Activated CD4-positive, alpha-beta T cell treated with anti-CD3 and anti-CD28 coated beads, Interleukin-10, Interleukin-2, amounts not matched to agents 100 ng/mL and 50 ng/mL, durations not matched to agents 16 hours and 8 hours (primary cell): ENCODE results near the gene VIPR2.
"Not testable (repeated sequence)": the region's sequence is repeated elsewhere in the genome, so short reads cannot be mapped to it uniquely, and the experiment has no call there.

Experiments
- DNase-seq: peaks from one replicate; pipeline ENCODE4 v3.0.0-alpha.2; 2020

VIPR2 gene

DNA sequence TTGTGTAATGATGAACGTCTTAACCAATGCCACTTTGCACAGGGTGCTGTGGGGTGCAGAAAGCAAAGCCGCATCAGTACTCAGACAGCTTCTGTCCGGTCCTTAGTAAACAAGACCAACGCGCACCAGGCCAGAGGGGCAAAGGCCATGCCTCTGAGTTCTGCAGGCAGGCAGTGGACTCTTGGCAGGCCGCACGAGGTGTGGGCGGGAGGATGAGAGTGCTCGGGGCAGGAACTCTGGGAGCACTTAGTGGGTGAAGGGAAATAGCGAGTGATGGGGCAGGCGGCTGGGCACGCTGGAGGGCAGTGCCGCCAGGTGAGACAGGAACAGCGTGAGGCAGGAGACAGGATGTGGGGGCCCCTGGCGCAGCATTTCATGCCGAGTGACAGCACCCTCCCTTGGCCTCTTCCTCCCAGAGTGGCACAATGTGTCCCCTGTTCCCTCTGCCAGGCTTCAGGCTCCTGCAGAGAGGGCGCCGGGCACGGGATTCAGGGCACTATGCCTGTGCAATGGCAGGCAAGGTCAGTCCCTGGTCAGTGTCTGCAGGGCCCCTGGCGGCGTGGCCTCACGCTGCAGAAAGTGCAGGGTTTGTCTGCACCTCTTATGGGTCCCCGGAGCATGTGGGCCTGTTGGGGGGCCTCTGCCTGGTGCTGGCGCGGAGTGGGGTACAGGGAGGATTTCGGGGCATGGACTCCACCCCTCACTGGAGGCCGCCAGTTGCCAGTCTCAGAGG, 60.4 kb downstream of the VIPR2 start:
- DNase-seq = no peak

DNA sequence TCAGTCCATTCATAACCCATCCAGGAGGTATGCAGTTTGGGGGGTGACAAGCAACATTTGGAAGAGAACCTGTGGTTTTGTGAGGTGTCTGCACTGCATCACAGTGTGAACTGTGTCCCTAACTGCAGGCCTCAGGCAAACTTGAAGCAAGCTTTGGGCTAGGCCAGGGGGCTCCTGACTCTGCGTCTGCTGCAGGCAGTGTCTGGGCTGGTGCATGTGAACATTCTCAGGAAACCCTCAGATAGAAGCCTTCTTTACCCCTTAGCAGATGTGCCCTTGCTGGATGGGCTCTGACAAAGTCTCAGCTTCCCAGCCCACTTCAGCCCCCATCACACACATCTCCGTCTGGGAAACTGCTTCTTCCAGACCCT, 61.0 kb downstream of the VIPR2 start:
- no peak for DNase-seq

DNA sequence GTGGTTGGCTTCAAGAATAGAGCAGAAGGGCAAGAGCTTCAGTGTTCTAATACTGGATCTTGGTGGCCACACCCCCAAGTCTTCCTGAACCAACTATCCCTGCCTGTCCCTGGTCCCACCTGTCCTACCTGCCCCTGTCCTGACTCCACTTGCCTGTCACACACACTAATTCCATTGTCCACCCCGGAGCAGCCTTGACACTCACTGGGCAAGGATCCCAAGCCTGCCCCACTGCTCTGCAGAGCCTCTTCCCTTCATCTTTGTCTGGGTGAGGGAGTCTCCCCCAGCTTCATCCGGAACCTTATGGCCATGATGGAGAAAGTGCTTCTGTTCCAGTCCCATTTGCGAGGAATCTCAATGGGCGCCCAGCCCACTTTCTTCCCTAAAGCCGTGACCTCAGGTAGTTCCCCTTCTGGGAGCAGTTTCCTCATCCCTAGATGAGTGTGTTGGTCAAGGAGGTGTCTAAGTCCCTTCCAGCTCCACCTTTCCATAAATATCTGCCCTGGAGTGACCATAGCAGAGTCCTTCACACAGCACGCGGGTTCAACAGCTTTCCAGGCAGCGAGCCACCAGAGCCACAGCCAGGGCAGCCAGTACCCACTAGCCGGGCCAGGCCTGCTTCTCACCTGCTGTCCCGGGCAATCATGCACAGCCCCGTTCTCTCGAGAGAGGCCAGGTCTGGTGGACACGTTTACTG, 61.5 kb downstream of the VIPR2 start:
- DNase-seq = no peak

DNA sequence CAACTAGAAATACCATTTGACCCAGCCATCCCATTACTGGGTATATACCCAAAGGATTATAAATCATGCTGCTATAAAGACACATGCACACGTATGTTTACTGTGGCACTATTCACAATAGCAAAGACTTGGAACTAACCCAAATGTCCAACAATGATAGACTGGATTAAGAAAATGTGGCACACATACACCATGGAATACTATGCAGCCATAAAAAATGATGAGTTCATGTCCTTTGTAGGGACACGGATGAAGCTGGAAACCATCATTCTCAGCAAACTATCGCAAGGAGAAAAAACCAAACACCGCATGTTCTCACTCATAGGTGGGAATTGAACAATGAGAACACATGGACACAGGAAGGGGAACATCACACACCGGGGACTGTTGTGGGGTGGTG, 62.6 kb downstream of the VIPR2 start:
- DNase-seq = not testable (repeated sequence)

DNA sequence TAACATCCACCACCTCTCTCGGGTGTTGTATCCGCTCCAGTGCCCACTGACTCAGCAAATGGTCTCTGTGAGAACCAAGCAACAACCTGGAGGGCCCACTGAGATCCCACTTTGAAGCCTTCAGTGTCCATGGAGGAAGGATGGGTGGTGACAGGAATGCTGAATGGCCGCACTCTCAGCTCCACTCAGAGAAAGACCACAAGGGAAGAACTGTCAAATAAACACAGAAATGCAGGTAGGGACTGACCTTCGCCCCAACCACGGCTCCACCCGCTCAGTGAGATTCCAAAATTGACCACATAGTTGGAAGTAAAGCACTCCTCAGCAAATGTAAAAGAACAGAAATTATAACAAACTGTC, 65.8 kb downstream of the VIPR2 start:
- no peak for DNase-seq

DNA sequence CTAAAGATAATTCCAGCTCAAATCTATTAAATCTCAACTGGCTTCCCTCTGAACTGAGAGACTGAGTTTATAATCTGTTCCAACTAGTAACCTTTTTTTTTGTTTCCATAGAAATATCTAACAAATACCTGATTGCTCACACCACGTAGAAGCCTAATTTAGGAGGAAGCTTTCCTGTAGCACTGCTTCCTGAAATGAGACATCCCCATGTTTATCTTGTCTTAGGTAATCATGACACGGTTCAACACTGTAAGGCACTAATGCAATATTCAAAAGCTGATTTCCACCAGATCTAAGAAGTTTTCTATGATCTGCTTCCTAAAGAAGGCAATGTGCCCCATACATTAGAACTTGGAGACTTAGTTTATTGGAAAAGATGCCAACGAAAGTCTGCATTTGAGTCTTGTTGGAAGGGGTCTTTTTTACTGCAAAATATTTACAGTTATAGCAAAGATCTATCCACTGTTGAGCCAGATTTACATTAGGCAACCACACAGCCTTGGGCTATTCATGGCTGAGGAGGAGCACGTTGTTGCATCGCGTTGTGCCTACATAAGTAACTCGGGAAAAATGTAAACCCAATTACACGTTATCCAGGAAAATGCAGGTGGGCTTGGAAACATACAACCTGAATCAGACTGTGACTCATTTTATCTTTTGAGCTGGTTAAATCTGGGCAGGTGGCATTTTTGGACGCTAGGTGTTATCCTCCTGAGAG, 66.3 kb downstream of the VIPR2 start:
- DNase-seq = no peak

DNA sequence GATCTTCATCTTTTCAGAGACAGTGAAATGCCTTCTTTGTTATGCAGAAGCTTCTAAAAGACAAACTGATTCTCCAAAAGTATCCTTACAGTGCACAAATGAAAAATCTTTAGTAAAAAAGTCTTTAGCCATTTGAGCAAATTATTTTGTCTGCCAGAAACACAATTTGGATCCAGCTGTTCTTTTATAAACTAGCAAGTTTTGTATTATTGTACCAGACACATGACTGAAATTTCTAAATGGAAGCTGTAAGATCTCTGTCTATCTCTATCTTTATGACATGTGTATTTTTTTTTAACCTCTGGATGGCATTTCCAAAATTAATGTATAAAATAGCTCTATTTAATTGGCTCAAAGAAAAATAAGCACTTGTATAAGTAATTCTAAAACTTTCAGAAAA, 68.3 kb downstream of the VIPR2 start:
- DNase-seq = no peak

DNA sequence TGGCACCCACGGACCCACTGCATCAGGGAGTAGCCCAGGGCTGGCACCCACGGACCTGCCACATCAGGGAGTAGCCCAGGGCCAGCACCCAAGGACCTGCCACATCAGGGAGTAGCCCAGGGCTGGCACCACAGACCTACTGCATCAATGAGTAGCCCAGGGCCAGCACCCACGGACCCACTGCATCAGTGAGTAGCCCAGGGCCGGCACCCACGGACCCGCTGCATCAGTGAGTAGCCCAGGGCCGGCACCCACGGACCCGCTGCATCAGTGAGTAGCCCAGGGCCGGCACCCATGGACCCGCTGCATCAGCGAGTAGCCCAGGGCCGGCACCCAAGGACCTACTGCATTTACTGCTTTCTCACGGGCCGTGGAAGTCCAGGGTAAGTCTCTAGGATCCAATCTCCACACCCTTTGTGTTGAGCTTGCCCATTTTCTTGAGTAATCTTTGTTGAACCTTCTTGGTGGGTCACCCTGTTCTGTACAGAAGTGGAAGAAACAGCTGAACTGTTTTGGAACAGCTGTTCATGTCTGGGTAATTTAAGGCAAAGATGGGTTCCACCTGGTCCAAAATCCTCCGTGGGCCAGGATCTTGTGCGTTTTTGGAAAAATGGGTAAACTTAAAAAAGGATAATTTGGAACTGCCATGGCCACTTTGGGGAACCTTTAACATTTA, 69.0 kb downstream of the VIPR2 start:
- DNase-seq = no peak

DNA sequence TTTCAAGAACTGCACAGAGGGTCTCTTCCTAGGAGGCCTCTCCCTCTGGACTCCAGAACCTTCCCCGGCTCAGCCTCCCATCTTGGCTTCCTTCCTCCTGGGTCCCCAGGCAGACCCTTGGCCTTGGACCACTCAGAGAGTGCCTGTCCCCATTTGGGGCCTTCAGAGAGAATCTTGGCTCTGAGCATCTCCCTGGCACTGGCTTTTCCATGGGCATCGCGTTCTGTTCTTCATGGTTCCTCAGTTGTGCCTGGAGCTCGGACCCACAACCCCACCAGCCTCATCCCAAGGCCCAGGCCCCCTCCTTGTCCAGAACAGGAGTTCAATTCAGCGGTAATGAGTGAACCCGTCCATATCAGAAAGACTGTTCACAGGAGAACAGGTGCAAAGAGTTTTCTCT, 73.4 kb downstream of the VIPR2 start:
- no peak for DNase-seq

DNA sequence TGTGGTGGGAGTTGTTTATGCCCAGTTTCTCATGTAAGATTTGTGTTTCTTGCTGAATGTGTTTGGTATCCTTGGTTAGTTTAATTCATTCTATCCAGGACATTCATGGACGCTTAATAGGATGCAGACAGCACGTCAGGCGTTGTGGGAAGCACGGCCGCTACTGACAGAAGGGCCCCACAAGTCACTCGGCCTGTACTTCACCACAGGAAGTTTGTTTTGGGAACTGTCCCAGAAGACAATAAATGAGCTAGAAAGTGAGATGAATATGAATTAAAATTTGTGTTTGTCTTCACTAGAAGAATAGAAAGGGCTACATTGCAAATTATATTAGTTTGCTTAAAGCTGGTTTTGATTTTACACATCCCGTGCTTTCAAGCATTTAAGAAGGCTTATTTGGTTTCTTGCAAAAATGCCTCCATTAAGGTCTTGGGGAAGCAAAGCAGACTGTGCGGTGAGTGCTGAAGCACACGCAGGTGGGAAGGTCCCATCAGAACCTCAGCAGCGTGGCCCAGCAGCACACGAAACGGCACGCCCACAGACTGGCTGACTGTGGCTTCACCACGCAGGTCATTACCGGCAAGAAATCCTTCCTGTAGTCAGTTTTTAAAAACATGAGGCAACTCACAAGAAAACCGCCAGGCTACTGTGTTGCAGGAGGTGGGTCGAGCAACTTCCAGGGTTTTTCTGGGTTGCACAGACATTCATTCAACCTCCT, 74.1 kb downstream of the VIPR2 start:
- no peak for DNase-seq

DNA sequence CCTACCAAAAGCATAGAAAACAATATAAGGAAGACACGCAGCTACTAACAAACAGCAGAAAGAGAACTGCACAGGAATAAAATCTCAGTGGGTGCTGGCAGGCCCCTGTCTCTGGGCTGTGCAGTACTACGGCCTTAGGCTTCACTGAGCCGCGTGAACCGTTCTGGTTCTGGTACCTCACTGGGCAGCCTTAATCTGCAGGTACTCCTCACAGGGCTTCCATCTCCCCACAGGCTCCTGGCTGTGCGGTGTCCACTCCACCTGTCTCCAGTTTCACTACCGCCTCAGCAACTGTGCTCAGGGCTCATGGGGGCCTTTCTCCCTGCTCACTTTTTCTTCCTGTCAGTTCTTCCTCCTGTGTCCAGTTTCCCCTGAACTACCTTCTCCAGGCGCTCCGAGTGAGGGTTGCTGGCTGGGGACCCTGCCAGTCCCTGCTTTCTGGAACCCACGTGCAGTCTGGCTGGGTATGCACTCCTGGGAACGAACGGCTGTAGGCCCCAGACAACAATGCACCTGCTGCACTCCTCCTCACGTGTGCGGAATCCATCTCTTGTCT, 75.7 kb downstream of the VIPR2 start:
- DNase-seq = no peak

DNA sequence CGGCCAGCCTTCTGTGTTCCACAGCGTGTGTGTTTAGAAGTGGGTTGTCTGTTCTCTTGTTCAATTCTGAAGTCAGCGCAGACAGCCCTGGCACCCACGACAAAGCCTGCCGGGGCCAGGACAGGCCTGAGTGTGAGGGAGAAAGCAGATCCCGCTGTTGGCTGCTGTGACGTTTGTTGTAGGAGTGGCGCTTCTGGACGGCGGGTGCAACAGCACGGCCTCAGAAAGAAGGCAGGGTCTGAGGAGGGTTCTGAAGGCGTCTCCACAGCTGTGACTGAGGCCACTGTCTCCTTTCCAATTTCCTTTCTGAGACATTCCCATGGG, 76.2 kb downstream of the VIPR2 start:
- no peak for DNase-seq

DNA sequence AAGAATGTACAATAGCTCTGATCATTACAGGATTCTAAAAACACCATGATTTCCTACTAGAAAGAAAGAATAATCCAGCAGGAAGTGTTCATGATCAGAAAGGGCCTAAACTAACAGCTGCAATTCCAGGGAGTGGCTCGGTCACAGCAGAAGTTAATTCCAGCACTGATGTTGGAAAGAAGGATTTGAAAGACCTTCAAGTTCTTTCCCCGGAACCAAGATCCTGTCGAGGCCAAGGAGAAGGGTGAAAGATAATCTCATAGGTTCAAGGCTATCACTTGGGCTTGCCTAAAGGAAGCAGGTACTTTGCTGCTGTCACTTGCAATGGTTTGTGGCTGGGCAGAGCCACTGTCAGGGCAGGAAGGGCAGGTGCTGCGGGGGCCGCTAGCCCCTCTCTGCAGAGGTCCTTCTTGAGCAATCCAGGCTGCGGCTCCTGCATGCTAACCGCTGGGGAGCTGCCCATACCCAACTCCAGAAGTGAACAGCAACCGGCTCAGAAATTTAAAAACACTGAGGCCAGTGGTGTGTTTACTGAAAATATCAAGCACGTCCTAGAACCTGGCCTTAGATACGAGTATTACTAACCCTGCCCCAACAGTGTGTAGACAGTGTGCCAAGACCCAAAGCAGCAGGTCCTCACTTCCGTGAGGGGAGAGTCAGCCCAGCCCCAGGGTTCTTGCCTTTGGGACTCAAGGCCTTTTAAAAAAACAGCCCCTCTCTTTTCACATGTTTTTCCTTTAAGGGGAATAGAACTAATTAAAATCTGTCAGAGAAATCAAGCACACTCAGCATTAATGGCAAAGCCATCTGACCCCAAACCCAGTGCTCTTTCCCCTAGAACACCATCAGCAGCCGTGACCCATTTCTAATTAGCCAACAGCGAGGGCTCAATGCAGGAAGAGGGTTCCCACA, 76.8 kb downstream of the VIPR2 start:
- DNase-seq = no peak

DNA sequence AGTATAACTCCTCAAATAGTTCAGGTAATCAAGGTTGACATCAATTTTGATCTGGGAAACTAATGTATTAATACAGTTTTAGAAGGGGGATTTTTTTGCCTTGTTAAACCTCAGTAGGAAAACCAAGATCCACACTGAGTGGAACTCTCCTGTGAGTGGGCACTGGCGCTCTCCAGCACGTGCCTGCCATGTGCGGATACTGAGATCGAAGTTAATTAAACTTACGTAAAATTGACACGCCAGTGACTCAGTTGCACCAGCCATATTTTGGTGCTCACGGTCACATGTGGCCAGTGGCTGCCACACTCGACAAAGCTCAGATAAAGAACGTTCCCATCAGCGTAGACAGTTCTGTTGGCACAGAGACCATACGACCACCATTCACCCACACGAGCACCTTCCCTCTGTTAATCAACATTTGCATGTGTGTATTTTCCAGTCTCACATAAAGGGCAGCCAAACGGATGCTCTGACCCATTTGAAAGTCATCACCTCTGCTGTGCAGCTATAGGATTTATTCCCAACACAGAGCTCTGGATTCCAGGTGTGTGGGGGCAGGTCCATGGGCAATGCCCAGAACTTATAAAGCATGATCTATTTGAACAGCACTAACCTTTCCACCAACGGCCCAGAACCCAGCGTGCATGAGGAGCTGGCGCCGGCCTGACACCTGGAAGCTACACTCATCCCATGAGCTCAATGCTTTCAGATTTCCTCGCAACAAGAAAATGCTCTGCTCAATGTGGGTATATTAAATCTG, 77.7 kb downstream of the VIPR2 start:
- no peak for DNase-seq

DNA sequence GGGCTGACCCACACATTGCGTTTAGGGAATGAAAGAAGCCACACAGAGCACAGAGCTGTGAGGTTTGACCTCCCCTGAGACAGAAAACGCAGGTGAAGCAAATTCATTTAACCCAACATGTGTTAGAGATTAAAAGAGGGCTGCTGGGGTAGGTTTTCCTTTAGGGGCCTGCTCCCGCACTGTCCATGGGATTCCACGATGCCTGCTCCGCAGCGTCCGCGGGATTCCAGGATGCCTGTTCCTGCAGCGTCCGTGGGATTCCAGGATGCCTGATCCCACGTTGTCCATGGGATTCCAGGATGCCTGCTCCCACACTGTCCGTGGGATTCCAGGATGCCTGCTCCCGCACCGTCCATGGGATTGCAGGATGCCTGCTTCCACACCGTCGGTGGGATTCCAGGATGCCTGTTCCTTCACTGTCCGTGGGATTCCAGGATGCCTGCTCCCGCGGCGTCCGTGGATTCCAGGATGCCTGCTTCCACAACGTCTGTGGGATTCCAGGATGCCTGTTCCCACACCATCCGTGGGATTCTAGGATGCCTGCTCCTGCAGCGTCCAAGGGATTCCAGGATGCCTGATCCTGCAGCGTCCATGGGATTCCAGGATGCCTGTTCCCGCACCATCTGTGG, 78.7 kb downstream of the VIPR2 start:
- DNase-seq = no peak

DNA sequence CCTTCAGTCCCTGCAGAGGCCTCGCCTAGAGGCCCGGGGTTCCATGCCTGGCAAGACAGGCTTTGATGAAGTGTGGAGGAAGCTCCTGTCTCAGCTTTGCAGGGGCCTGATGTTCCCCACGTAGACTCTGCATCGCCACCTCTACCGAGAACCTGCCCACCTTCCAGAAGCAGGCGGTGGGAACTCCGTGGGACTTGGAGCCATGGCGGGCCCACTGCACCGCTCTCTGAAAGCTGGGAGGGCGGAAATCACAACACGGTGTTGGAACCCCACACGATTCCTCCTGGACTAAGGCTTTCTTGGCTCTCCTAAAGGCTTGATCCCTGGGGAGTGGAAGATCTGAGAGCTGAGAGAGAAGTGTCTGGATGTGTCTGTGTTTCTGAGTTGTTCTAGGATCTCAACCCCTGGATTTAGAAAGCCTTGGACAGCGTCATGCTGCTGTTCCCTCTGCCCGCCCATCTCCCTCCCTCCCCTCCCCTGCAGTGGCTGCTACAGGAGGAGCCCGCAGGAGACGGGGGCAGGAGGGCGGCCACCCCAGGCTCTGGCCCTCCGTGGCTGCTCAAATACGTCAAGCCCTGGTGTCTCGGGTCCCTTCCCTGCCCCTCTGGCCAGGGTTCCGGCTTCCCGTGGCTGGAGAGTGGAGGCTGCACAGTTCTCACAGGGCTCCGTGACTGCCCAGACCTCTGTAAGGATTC, 79.7 kb downstream of the VIPR2 start:
- DNase-seq = no peak

DNA sequence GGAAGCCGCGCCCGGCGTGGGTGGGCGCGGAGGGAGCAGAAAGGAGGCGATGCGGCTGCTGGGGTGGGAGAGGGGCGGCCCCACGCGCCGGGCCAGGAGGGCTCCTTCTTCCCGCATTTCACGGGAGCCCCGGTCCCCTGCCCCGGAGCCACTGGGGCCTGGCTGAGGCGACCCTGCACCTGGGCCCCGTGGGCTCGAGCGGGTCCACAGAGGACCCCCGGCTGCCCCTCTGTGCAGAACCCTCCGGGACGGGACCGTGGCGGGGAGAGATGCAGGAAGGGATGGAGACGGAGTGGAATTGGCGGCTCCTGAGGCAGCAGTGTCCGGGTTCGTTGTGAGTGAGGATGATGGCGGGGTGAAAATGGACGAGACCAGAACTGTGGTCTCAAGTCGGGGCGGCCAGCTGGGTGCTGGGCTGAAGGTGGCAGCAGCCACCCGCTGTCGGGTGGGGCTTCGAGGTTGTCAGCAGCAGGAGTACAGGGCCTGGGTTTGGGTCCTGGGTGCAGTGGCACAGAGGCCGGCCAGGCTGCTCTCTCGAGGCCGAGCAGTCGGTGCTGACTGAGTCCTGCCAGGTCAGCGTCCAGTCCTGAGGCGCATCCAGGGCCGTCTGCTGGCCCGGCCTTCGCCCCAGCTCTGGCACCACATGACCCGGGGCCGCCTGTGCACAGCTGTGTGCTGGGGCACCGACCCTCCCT, 80.4 kb downstream of the VIPR2 start:
- DNase-seq = no peak

DNA sequence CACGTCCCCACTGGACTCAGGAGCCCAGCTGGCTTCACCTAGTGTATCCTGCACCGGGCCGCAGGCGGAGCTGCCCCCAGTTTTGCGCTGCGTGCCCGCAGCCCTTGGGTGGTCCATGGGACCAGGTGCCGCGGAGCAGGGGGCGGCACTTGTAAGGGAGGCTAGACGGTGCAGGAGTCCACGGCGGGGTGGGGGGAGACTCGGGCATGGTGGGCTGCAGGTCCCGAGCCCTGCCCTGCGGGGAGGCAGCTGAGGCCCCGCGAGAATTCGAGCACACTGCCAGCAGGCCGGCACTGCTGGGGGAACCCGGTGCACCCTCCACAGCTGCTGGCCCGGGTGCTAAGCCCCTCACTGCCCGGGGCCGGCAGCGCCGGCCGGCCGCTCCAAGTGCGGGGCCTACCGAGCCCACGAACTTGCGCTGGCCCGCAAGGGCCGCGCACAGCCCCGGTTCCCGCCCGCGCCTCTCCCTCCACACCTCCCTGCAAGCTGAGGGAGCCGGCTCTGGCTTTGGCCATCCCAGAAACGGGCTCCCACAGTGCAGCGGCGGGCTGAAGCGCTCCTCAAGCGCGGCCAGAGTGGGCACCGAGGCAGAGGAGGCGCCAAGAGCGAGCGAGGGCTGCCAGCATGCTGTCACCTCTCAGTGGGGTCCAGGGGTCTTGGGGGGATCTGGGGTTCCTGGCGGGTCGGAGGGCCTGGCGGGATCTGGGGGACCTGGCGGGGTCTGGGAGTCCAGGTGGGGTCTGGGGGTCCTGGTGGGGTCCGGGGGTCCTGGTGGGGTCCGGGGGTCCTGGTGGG, 81.4 kb downstream of the VIPR2 start:
- DNase-seq = no peak
